Stomach (tissue), 9 donors: ENCODE measurements around the gene NUTF2. TPM values are rescaled to one million over a fixed set of nuclear protein-coding genes. Genes with fewer than 3 reads are reported as not detected.

Source experiments
- DNase-seq, 2 donors: peaks; one replicate each; pipeline versions ENCODE4 v3.0.0 to v3.0.0-alpha.2; 2013 to 2019
- H3K27ac ChIP-seq, 5 donors: fragments of 200-600 bp in 4 of 5; sonication (generic) in 4 of 5; one replicate each; pipeline ENCODE4 v1.5.1; 2013 to 2019; ENCODE audit warnings: mild to moderate bottlenecking in 1 of 5, moderate library complexity in 1 of 5
- H3K27me3 ChIP-seq, 3 donors: fragments of 200-600 bp; sonication (generic); one replicate each; pipeline ENCODE4 v1.5.1; 2017 to 2019; ENCODE audit warnings: mixed run types in 1 of 3
- H3K36me3 ChIP-seq, 4 donors: fragments of 200-600 bp; sonication (generic); 1 replicate in 3 of 4; 2 replicates in 1 of 4; pipeline ENCODE4 v1.5.1; 2016 to 2019
- H3K4me1 ChIP-seq, 4 donors: fragments of 200-600 bp; sonication (generic); one replicate each; pipeline ENCODE4 v1.5.1; 2016 to 2019
- H3K4me3 ChIP-seq, 4 donors: fragments of 200-600 bp; sonication (generic) in 3 of 4; one replicate each; pipeline ENCODE4 v1.5.1; 2016 to 2019; ENCODE audit warnings: mild to moderate bottlenecking in 1 of 4
- H3K9me3 ChIP-seq, 4 donors: fragments of 200-600 bp; sonication (generic); one replicate each; pipeline ENCODE4 v1.5.1; 2016 to 2019
- CTCF ChIP-seq, 7 experiments: fragments of 450-650 bp in 4 of 7; fragments of 200-600 bp in 3 of 7; sonication (generic) in 3 of 7; IDR thresholded peaks; one replicate each; pipeline ENCODE4 v1.5.1; 2016 to 2019; ENCODE audit warnings: antibody characterized with exemption in 7 of 7, control low read depth in 2 of 7, mild to moderate bottlenecking in 1 of 7
- EP300 ChIP-seq: sonication (generic); formaldehyde crosslinking; IDR thresholded peaks from one replicate; pipeline ENCODE4 v1.6.1; 2017; ENCODE audit warnings: antibody characterized with exemption
- POLR2A ChIP-seq, 4 donors: fragments of 450-650 bp; IDR thresholded peaks; one replicate each; pipeline ENCODE4 v1.6.1; 2016; ENCODE audit warnings: antibody characterized with exemption in 4 of 4, control low read depth in 2 of 4, mild to moderate bottlenecking in 1 of 4, moderate library complexity in 1 of 4
- POLR2AphosphoS5 ChIP-seq, 3 donors: sonication (generic); formaldehyde crosslinking; IDR thresholded peaks; one replicate each; pipeline ENCODE4 v1.6.1; 2016; ENCODE audit warnings: antibody characterized with exemption in 3 of 3
- WGBS, 5 donors: extraction: QIAGEN DNeasy Blood & Tissue Kit in 3 of 5; methylation state at CpG; one replicate each; pipeline versions ENCODE4 v1.1.5 to v1.1.7; 2013 to 2018; 5-methylcytosine and 5-hydroxymethylcytosine counted together
- intact Hi-C: fragments of 100-400 bp; cut with DNase I; formaldehyde crosslinking; loops from one replicate; pipeline ENCODE4 v1.15.1; 2023; ENCODE audit warnings: low total_unique reads
- polyA plus RNA-seq, 3 donors: library from polyadenylated mRNA; stranded (reverse); fragments of 200-250 nt; gene quantifications; one replicate each; pipeline ENCODE4 v1.2.3, GENCODE V29; 2013
- total RNA-seq, 5 donors: library from RNA; depleted of rRNA; stranded (reverse); fragments of >200 nt; gene quantifications; one replicate each; pipeline versions ENCODE4 v1.1.0 to v1.2.3, GENCODE V29; 2014 to 2016
- donor health status: healthy with polysubstance abuse.
- donor health status: Bipolar disorder and iron deficiency.
- donor health status: healthy.

NUTF2 gene
- total and polyA plus RNA-seq, 8 donors: 9.3 to 125 (median 60.5) TPM

GRCh38 chr16:67820608-67821259 lies 26.0 kb upstream of the NUTF2 start:
- 84 to 90% (median 88%) methylated on average over 9 to 11 of the region's 11 CpGs for WGBS, 5 donors
- no peak overlapping the region for H3K4me3 ChIP-seq
- TF ChIP-seq POLR2A (IDR thresholded peaks at IDR 0.05) (no peak), POLR2AphosphoS5 (IDR thresholded peaks at IDR 0.05) (no peak), EP300 (no peak), CTCF (IDR thresholded peaks at IDR 0.05) (no peak)
- no peak for DNase-seq
- H3K27me3 ChIP-seq: no peaks in the 10 kb centered on the region
- H3K4me1 ChIP-seq: peaks cover 0 to 9% (median 3%) of the 10 kb centered on the region in 4 donors
- intact Hi-C loops: loop anchor here (10.0 kb wide), 1 partner anchor 114 kb away; the partner anchor contains the start of genes CTRL and PSMB10
- no peaks in the 10 kb centered on the region for H3K9me3 ChIP-seq
- no peak overlapping the region for H3K27ac ChIP-seq
- H3K36me3 ChIP-seq: peaks cover 0 to under 1% (median 0%) of the 10 kb centered on the region in 4 donors

GRCh38 chr16:67822511-67822910 lies 24.2 kb upstream of the NUTF2 start:
- intact Hi-C loops: loop anchor here (10.0 kb wide), 1 partner anchor 112 kb away; the partner anchor contains the start of genes CTRL and PSMB10
- TF ChIP-seq CTCF (IDR thresholded peaks at IDR 0.05) (no peak), EP300 (no peak), POLR2AphosphoS5 (IDR thresholded peaks at IDR 0.05) (no peak), POLR2A (IDR thresholded peaks at IDR 0.05) (no peak)
- Histone ChIP-seq H3K36me3 (peaks cover 0 to 18% (median 15%) of the 10 kb centered on the region in 4 donors), H3K27me3 (no peaks in the 10 kb centered on the region), H3K9me3 (no peaks in the 10 kb centered on the region), H3K4me3 (no peak overlapping the region), H3K4me1 (no peaks in the 10 kb centered on the region), H3K27ac (no peak overlapping the region)
- DNase-seq: no peak
- WGBS, 5 donors: 73 to 96% (median 93%) methylated on average over 2 of the region's 2 CpGs

- Histone ChIP-seq H3K27me3 (no peaks in the 10 kb centered on the region), H3K9me3 (no peaks in the 10 kb centered on the region), H3K4me1 (no peaks in the 10 kb centered on the region), H3K36me3 (peaks cover 17 to 44% (median 41%) of the 10 kb centered on the region in 4 donors), H3K4me3 (no peak overlapping the region), H3K27ac (no peak overlapping the region)
- 77 to 95% (median 86%) methylated on average over 5 to 8 of the region's 8 CpGs for WGBS, 5 donors
- intact Hi-C loops: loop anchor here (10.0 kb wide), 1 partner anchor 110 kb away; the partner anchor contains the start of genes CTRL and PSMB10
- TF ChIP-seq EP300 (no peak), POLR2AphosphoS5 (IDR thresholded peaks at IDR 0.05) (no peak), POLR2A (IDR thresholded peaks at IDR 0.05) (no peak), CTCF (IDR thresholded peaks at IDR 0.05) (no peak)
- DNase-seq: no peak
Observed at GRCh38 chr16:67825119-67825518, 21.6 kb upstream of the NUTF2 start.

GRCh38 chr16:67825906-67826305 lies 20.8 kb upstream of the NUTF2 start:
- Histone ChIP-seq H3K4me3 (no peak overlapping the region), H3K36me3 (peaks cover 25 to 52% (median 49%) of the 10 kb centered on the region in 4 donors), H3K9me3 (no peaks in the 10 kb centered on the region), H3K4me1 (no peaks in the 10 kb centered on the region), H3K27me3 (no peaks in the 10 kb centered on the region), H3K27ac (no peak overlapping the region)
- WGBS, 5 donors: 81 to 93% (median 90%) methylated on average over 12 to 14 of the region's 14 CpGs
- TF ChIP-seq POLR2AphosphoS5 (IDR thresholded peaks at IDR 0.05) (no peak), POLR2A (IDR thresholded peaks at IDR 0.05) (no peak), CTCF (IDR thresholded peaks at IDR 0.05) (no peak), EP300 (no peak)
- DNase-seq: no peak
- intact Hi-C loops: loop anchor here (10.0 kb wide), 1 partner anchor 109 kb away; the partner anchor contains the start of genes CTRL and PSMB10
